Measurements from ENCODE around the gene FN1.

GRCh38 chr2:215436705-215437565, 1.1 kb upstream of the FN1 start:
- TF ChIP-seq CTCF (IDR thresholded peaks at IDR 0.05; ENCODE audit: low read length) (no peak), EZH2 (optimal IDR thresholded peaks at IDR 0.05; ENCODE audit: low read depth, low read length) (no peak)
